Neuronal stem cell (in vitro differentiated cells): ENCODE measurements around the gene MECP2.

Experiments
- DNase-seq: peaks from one replicate; pipeline ENCODE4 v3.0.0-alpha.2; 2013; ENCODE audit warnings: low spot score
- H2AFZ ChIP-seq: one replicate; pipeline ENCODE4 v1.6.1; 2013; ENCODE audit warnings: mild to moderate bottlenecking, low read length, inconsistent platforms
- H2AK5ac ChIP-seq: 2 replicates; pipeline ENCODE4 v1.6.1; 2013; ENCODE audit warnings: low read depth, mild to moderate bottlenecking, inconsistent platforms, low read length, moderate library complexity, mixed read lengths
- H2BK120ac ChIP-seq: 2 replicates; pipeline ENCODE4 v1.6.1; 2013; ENCODE audit warnings: low read depth, mild to moderate bottlenecking, inconsistent platforms, low read length, moderate library complexity, mixed read lengths
- H2BK12ac ChIP-seq: one replicate; pipeline ENCODE4 v1.6.1; 2013; ENCODE audit warnings: low read length, inconsistent platforms
- H2BK15ac ChIP-seq: 2 replicates; pipeline ENCODE4 v1.6.1; 2013; ENCODE audit warnings: mild to moderate bottlenecking, low read length, inconsistent platforms, mixed read lengths
- H2BK5ac ChIP-seq: one replicate; pipeline ENCODE4 v1.6.1; 2013; ENCODE audit warnings: inconsistent platforms, mild to moderate bottlenecking, low read length, moderate library complexity
- H3K14ac ChIP-seq: one replicate; pipeline ENCODE4 v1.6.1; 2013; ENCODE audit warnings: low read length, inconsistent platforms
- H3K18ac ChIP-seq: 2 replicates; pipeline ENCODE4 v1.6.1; 2013; ENCODE audit warnings: low read length, inconsistent platforms
- H3K23ac ChIP-seq: 2 replicates; pipeline ENCODE4 v1.6.1; 2013; ENCODE audit warnings: low read depth, mild to moderate bottlenecking, mixed read lengths, low read length, inconsistent platforms; ENCODE audit not compliant: poor library complexity
- H3K27ac ChIP-seq: replicated peaks from 3 replicates; pipeline ENCODE4 v1.5.1; 2013; ENCODE audit warnings: low read length, inconsistent platforms
- H3K27me3 ChIP-seq, 3 experiments: 2 replicates each; pipeline ENCODE4 v1.6.1; 2013; ENCODE audit warnings: low read length in 3 of 3, mild to moderate bottlenecking in 2 of 3, inconsistent platforms in 1 of 3, low read depth in 1 of 3, mixed read lengths in 1 of 3, moderate library complexity in 1 of 3; ENCODE audit not compliant: control insufficient read depth in 3 of 3, insufficient read depth in 3 of 3
- H3K36me3 ChIP-seq, 2 donors: replicated peaks in 1 of 2; 2 replicates each; pipeline ENCODE4 v1.6.1; 2013; ENCODE audit warnings: low read length in 2 of 2; ENCODE audit not compliant: control insufficient read depth in 2 of 2, insufficient read depth in 2 of 2
- H3K4ac ChIP-seq: 2 replicates; pipeline ENCODE4 v1.6.1; 2013; ENCODE audit warnings: inconsistent platforms, mild to moderate bottlenecking, low read length, moderate library complexity
- H3K4me1 ChIP-seq, 2 donors: 1 replicate in 1 of 2; 2 replicates in 1 of 2; pipeline ENCODE4 v1.6.1; 2013; ENCODE audit warnings: low read length in 2 of 2, low read depth in 1 of 2; ENCODE audit not compliant: control insufficient read depth in 2 of 2, insufficient read depth in 1 of 2
- H3K4me2 ChIP-seq: one replicate; pipeline ENCODE4 v1.6.1; 2013; ENCODE audit warnings: mild to moderate bottlenecking, low read length, inconsistent platforms; ENCODE audit not compliant: insufficient read depth, poor library complexity, severe bottlenecking
- H3K4me3 ChIP-seq, 2 donors: 2 replicates each; pipeline ENCODE4 v1.5.1; 2013; ENCODE audit warnings: low read length in 2 of 2, mild to moderate bottlenecking in 2 of 2, inconsistent platforms in 1 of 2, moderate library complexity in 1 of 2
- H3K79me1 ChIP-seq: one replicate; pipeline ENCODE4 v1.6.1; 2013; ENCODE audit warnings: low read depth, mild to moderate bottlenecking, inconsistent platforms, low read length, moderate library complexity
- H3K9ac ChIP-seq: one replicate; pipeline ENCODE4 v1.6.1; 2013; ENCODE audit warnings: mild to moderate bottlenecking, low read depth, low read length, inconsistent platforms; ENCODE audit not compliant: poor library complexity
- H3K9me3 ChIP-seq, 2 donors: replicated peaks in 1 of 2; 2 replicates each; pipeline versions ENCODE3 to v1.6.1; 2013; ENCODE audit warnings: low read length in 2 of 2, mild to moderate bottlenecking in 2 of 2, inconsistent platforms in 1 of 2, low read depth in 1 of 2, mixed read lengths in 1 of 2, moderate library complexity in 1 of 2; ENCODE audit not compliant: control insufficient read depth in 2 of 2, insufficient read depth in 1 of 2
- H4K8ac ChIP-seq: one replicate; pipeline ENCODE4 v1.6.1; 2013; ENCODE audit warnings: low read depth, mild to moderate bottlenecking, inconsistent platforms, low read length, moderate library complexity
- H4K91ac ChIP-seq: one replicate; pipeline ENCODE4 v1.6.1; 2013; ENCODE audit warnings: low read length, low read depth, mild to moderate bottlenecking, inconsistent platforms; ENCODE audit not compliant: poor library complexity
- WGBS, 2 donors: extraction: QIAGEN DNeasy Blood & Tissue Kit; methylation state at CpG; one replicate each; pipeline ENCODE4 v1.1.7; 2013; ENCODE audit warnings: missing lambda C conversion rate in 2 of 2, mixed read lengths in 1 of 2; ENCODE audit not compliant: insufficient read length in 2 of 2, insufficient replicate concordance in 1 of 2; ENCODE audit errors: extremely low coverage in 2 of 2; 5-methylcytosine and 5-hydroxymethylcytosine counted together

The MECP2 gene

GRCh38 chrX:154015581-154016264 is 81.8 kb downstream of the MECP2 start:
- Histone ChIP-seq H3K23ac (no peak overlapping the region), H3K4me1 (peaks cover under 1 to 5% of the 10 kb centered on the region in 2 donors), H3K27me3 (peaks cover 0 to 22% (median 0%) of the 10 kb centered on the region in 3 experiments), H3K18ac (no peak overlapping the region), H2BK12ac (no peak overlapping the region), H4K8ac (no peak overlapping the region), H2AFZ (no peak overlapping the region), H3K9me3 (no peaks in the 10 kb centered on the region), H3K27ac (no peak overlapping the region), H3K14ac (no peak overlapping the region), H3K36me3 (peaks cover 2 to 54% of the 10 kb centered on the region in 2 donors), H2BK120ac (no peak overlapping the region), H3K4me2 (no peak overlapping the region), H4K91ac (no peak overlapping the region), H3K4me3 (no peak overlapping the region), H2AK5ac (no peak overlapping the region), H3K9ac (peak overlapping the region; percentile 44), H3K4ac (no peak overlapping the region), H3K79me1 (peaks cover 9% of the 10 kb centered on the region), H2BK15ac (no peak overlapping the region), H2BK5ac (no peak overlapping the region)
- no CpG with 5 or more reads among the region's 16 CpGs for WGBS, 2 donors
- no peak for DNase-seq

- Histone ChIP-seq H4K8ac (no peak overlapping the region), H3K9ac (no peak overlapping the region), H3K4me3 (no peak overlapping the region), H3K14ac (no peak overlapping the region), H2BK5ac (no peak overlapping the region), H2BK12ac (no peak overlapping the region), H3K4me2 (no peak overlapping the region), H3K23ac (no peak overlapping the region), H4K91ac (no peak overlapping the region), H2AFZ (no peak overlapping the region), H3K9me3 (no peaks in the 10 kb centered on the region), H3K4ac (no peak overlapping the region), H2BK15ac (no peak overlapping the region), H3K27me3 (peaks cover 0 to 26% (median 0%) of the 10 kb centered on the region in 3 experiments), H2BK120ac (no peak overlapping the region), H3K18ac (no peak overlapping the region), H3K36me3 (peaks cover 4 to 61% of the 10 kb centered on the region in 2 donors), H3K79me1 (peaks cover 9% of the 10 kb centered on the region), H3K4me1 (no peaks in the 10 kb centered on the region), H2AK5ac (no peak overlapping the region), H3K27ac (no peak overlapping the region)
- DNase-seq, result no peak
- WGBS, 2 donors, result no CpG with 5 or more reads among the region's 24 CpGs
Observed at GRCh38 chrX:154014429-154015380, 82.8 kb downstream of the MECP2 start.

GRCh38 chrX:154013614-154014360 is 83.7 kb downstream of the MECP2 start:
- no peak overlapping the region for H3K4me2 ChIP-seq
- H2AFZ ChIP-seq, result no peak overlapping the region
- H3K18ac ChIP-seq, result no peak overlapping the region
- H3K27ac ChIP-seq, result no peak overlapping the region
- H2BK12ac ChIP-seq, result no peak overlapping the region
- H2AK5ac ChIP-seq, result no peak overlapping the region
- peak; percentile 24 for DNase-seq
- no peak overlapping the region for H3K4me3 ChIP-seq
- H4K91ac ChIP-seq, result no peak overlapping the region
- no peak overlapping the region for H2BK15ac ChIP-seq
- H3K9ac ChIP-seq, result no peak overlapping the region
- peaks cover 0 to 26% (median 0%) of the 10 kb centered on the region in 3 experiments for H3K27me3 ChIP-seq
- peaks cover 7% of the 10 kb centered on the region for H3K79me1 ChIP-seq
- H3K36me3 ChIP-seq, result peaks cover 4 to 61% of the 10 kb centered on the region in 2 donors
- WGBS, 2 donors, result no CpG with 5 or more reads among the region's 20 CpGs
- no peak overlapping the region for H4K8ac ChIP-seq
- H2BK5ac ChIP-seq, result no peak overlapping the region
- no peak overlapping the region for H3K23ac ChIP-seq
- no peak overlapping the region for H2BK120ac ChIP-seq
- H3K4me1 ChIP-seq, result no peaks in the 10 kb centered on the region
- no peak overlapping the region for H3K4ac ChIP-seq
- H3K14ac ChIP-seq, result no peak overlapping the region
- no peaks in the 10 kb centered on the region for H3K9me3 ChIP-seq
